OCI-LY3 (cell line): Measurements from ENCODE around the gene KRTAP12-1.

Experiments
- CTCF ChIP-seq: fragments of 200-600, 300-600 bp; sonication (generic); IDR thresholded peaks from 2 replicates; pipeline ENCODE4 v1.5.1; 2014; ENCODE audit warnings: antibody characterized with exemption, low read length, low read depth
- EZH2phosphoT487 ChIP-seq: fragments of 200-600 bp; shearing (Covaris generic); IDR thresholded peaks from 2 replicates; pipeline ENCODE4 v1.6.1; 2018; ENCODE audit warnings: antibody characterized with exemption, mixed run types, low read depth

GRCh38 chr21:44697811-44698734 lies 16.1 kb upstream of the KRTAP12-1 start:
- no peak for TF ChIP-seq CTCF
- no peak for TF ChIP-seq EZH2phosphoT487
